IMR-90 (cell line): ENCODE data around the gene PRUNE2. TPM values are rescaled to one million over a fixed set of nuclear protein-coding genes. Genes with fewer than 3 reads are reported as not detected.

Experiments
- ATAC-seq: fragments of 200-7000 bp; cut with Tn5 transposase; 2 replicates; pipeline ENCODE4 v1.9.1; 2020; ENCODE audit warnings: low read depth, mild to moderate bottlenecking, moderate library complexity
- BruUV-seq: library from RNA; stranded (reverse); fragments of 400-500 nt; replicated peaks from 2 replicates; lab custom pipeline; 2021; lab: Mats Ljungman, UMichigan
- CTCF ChIA-PET: fragments of 300-600 bp; formaldehyde crosslinking; extraction: SDS; loops from one replicate; lab custom pipeline; 2021; ENCODE audit warnings: antibody characterized with exemption; lab: Yijun Ruan, JAX
- POLR2A ChIA-PET: fragments of 300-600 bp; sonication (Branson Sonifier 250); formaldehyde crosslinking; loops from one replicate; lab custom pipeline; 2022; ENCODE audit warnings: antibody characterized with exemption; ENCODE audit not compliant: unreplicated experiment; lab: Charles Lee
- DNase-seq: peaks from one replicate; pipeline ENCODE4 v3.0.0; 2013
- H2AFZ ChIP-seq: replicated peaks from 2 replicates; pipeline ENCODE3; 2013; ENCODE audit warnings: low read length, mild to moderate bottlenecking; ENCODE audit not compliant: poor library complexity
- H2AK5ac ChIP-seq: 2 replicates; pipeline ENCODE4 v1.6.1; 2013; ENCODE audit warnings: low read depth, low read length, inconsistent platforms
- H2AK9ac ChIP-seq: replicated peaks from 2 replicates; pipeline ENCODE3; 2013; ENCODE audit warnings: mild to moderate bottlenecking, low read depth, low read length, moderate library complexity; ENCODE audit not compliant: poor library complexity
- H2BK120ac ChIP-seq: 2 replicates; pipeline ENCODE4 v1.6.1; 2013; ENCODE audit warnings: low read depth, low read length, inconsistent platforms
- H2BK15ac ChIP-seq: 3 replicates; pipeline ENCODE4 v1.6.1; 2013; ENCODE audit warnings: low read depth, low read length, inconsistent platforms
- H2BK20ac ChIP-seq: 2 replicates; pipeline ENCODE4 v1.6.1; 2013; ENCODE audit warnings: low read depth, mild to moderate bottlenecking, inconsistent platforms, low read length, moderate library complexity
- H2BK5ac ChIP-seq: 2 replicates; pipeline ENCODE4 v1.6.1; 2013; ENCODE audit warnings: mild to moderate bottlenecking, low read depth, low read length, inconsistent platforms; ENCODE audit not compliant: poor library complexity, severe bottlenecking
- H3K14ac ChIP-seq: replicated peaks from 2 replicates; pipeline ENCODE4 v1.6.1; 2013; ENCODE audit warnings: low read depth, low read length, inconsistent platforms
- H3K18ac ChIP-seq: 2 replicates; pipeline ENCODE4 v1.6.1; 2013; ENCODE audit warnings: low read depth, low read length, control low read depth
- H3K23ac ChIP-seq: 2 replicates; pipeline ENCODE4 v1.6.1; 2013; ENCODE audit warnings: low read depth, low read length, inconsistent platforms
- H3K27ac ChIP-seq: 2 replicates; pipeline ENCODE4 v1.5.1; 2013; ENCODE audit warnings: mild to moderate bottlenecking, control low read depth, low read length; ENCODE audit not compliant: insufficient read depth
- H3K27me3 ChIP-seq: 2 replicates; pipeline ENCODE4 v1.6.1; 2013; ENCODE audit warnings: low read length; ENCODE audit not compliant: control insufficient read depth, insufficient read depth
- H3K36me3 ChIP-seq: 2 replicates; pipeline ENCODE4 v1.6.1; 2013; ENCODE audit warnings: low read length, mixed read lengths; ENCODE audit not compliant: control insufficient read depth, insufficient read depth
- H3K4ac ChIP-seq: 2 replicates; pipeline ENCODE4 v1.6.1; 2013; ENCODE audit warnings: low read depth, low read length, inconsistent platforms
- H3K4me1 ChIP-seq: 2 replicates; pipeline ENCODE4 v1.6.1; 2013; ENCODE audit warnings: low read length, mixed read lengths; ENCODE audit not compliant: control insufficient read depth, insufficient read depth
- H3K4me2 ChIP-seq: 2 replicates; pipeline ENCODE4 v1.6.1; 2013; ENCODE audit warnings: low read depth, mild to moderate bottlenecking, control low read depth, low read length, moderate library complexity
- H3K4me3 ChIP-seq: 2 replicates; pipeline ENCODE4 v1.5.1; 2013; ENCODE audit warnings: low read depth, mild to moderate bottlenecking, control low read depth, low read length, moderate library complexity; ENCODE audit not compliant: insufficient read depth
- H3K56ac ChIP-seq: 2 replicates; pipeline ENCODE4 v1.6.1; 2013; ENCODE audit warnings: low read length, inconsistent platforms; ENCODE audit not compliant: insufficient read depth; ENCODE audit errors: extremely low read depth
- H3K79me1 ChIP-seq, 2 experiments: 2 replicates each; pipeline ENCODE4 v1.6.1; 2013; ENCODE audit warnings: low read length in 2 of 2, inconsistent platforms in 1 of 2, low read depth in 1 of 2
- H3K9ac ChIP-seq: 2 replicates; pipeline ENCODE4 v1.6.1; 2013; ENCODE audit warnings: low read depth, low read length, control low read depth
- H3K9me1 ChIP-seq: 2 replicates; pipeline ENCODE4 v1.6.1; 2013; ENCODE audit warnings: low read length, inconsistent platforms; ENCODE audit not compliant: insufficient read depth
- H3K9me3 ChIP-seq: 2 replicates; pipeline ENCODE4 v1.6.1; 2013; ENCODE audit warnings: low read length; ENCODE audit not compliant: control insufficient read depth, insufficient read depth
- H4K20me1 ChIP-seq: 2 replicates; pipeline ENCODE4 v1.6.1; 2013; ENCODE audit warnings: low read length, inconsistent platforms; ENCODE audit not compliant: insufficient read depth
- H4K5ac ChIP-seq: 2 replicates; pipeline ENCODE4 v1.6.1; 2013; ENCODE audit warnings: mild to moderate bottlenecking, low read depth, low read length, control low read depth
- H4K8ac ChIP-seq, 2 experiments: 2 replicates each; pipeline ENCODE4 v1.6.1; 2013; ENCODE audit warnings: low read depth in 2 of 2, low read length in 2 of 2, control low read depth in 1 of 2, inconsistent platforms in 1 of 2
- H4K91ac ChIP-seq: 2 replicates; pipeline ENCODE4 v1.6.1; 2013; ENCODE audit warnings: low read depth, low read length, inconsistent platforms; ENCODE audit not compliant: insufficient read depth
- CEBPB ChIP-seq: IDR thresholded peaks from 2 replicates; pipeline ENCODE4 v1.6.1; 2012; ENCODE audit warnings: low read depth, low read length, improper control_type of control experiment
- FOS ChIP-seq: fragments of 150-350 bp; IDR thresholded peaks from 2 replicates; pipeline ENCODE4 v1.6.1; 2016; ENCODE audit warnings: low read depth, low read length
- MAZ ChIP-seq: IDR thresholded peaks from 2 replicates; pipeline ENCODE4 v1.6.1; 2012; ENCODE audit warnings: low read depth, mild to moderate bottlenecking, low read length, improper control_type of control experiment, moderate library complexity, borderline replicate concordance
- RCOR1 ChIP-seq: IDR thresholded peaks from 2 replicates; pipeline ENCODE4 v1.6.1; 2012; ENCODE audit warnings: mild to moderate bottlenecking, low read length, improper control_type of control experiment; ENCODE audit not compliant: insufficient replicate concordance
- WGBS, 2 experiments: methylation state at CpG; one replicate each; pipeline versions ENCODE4 v1.1.5 to v1.1.7; 2013; ENCODE audit warnings: missing lambda C conversion rate in 2 of 2; ENCODE audit not compliant: insufficient read length in 1 of 2; ENCODE audit errors: extremely low coverage in 2 of 2; 5-methylcytosine and 5-hydroxymethylcytosine counted together
- dilution Hi-C: fragments of 300-500 bp; cut with HindIII; formaldehyde crosslinking; loops from one replicate; pipeline ENCODE4 v1.14.3; 2018; ENCODE audit warnings: low sequenced_read_pairs; ENCODE audit not compliant: unreplicated experiment
- in situ Hi-C: fragments of 300-500 bp; cut with MboI; formaldehyde crosslinking; loops from 3 replicates; pipeline ENCODE4 v1.14.3; 2019; ENCODE audit warnings: low sequenced_read_pairs, inconsistent platforms, mixed read lengths
- intact Hi-C: fragments of 100-400 bp; cut with micrococcal nuclease; formaldehyde crosslinking; loops from 2 replicates; pipeline ENCODE4 v1.10.0; 2022
- polyA plus RNA-seq, 3 experiments: library from polyadenylated mRNA; depleted of rRNA; stranded (reverse); fragments of >200 nt; gene quantifications; 2 replicates each; pipeline ENCODE4 v1.2.3, GENCODE V29; 2012; ENCODE audit warnings: low replicate concordance in 1 of 3
- total RNA-seq: library from RNA; depleted of rRNA; stranded (reverse); fragments of >200 nt; gene quantifications from 2 replicates; pipeline ENCODE4 v1.2.3, GENCODE V29; 2012

PRUNE2 gene
- total and polyA plus RNA-seq, 2 of the 4 experiments (the other 2 are of a cell fraction): 0.70 to 1.6 TPM

GRCh38 chr9:76572151-76572550 lies 333.8 kb downstream of the PRUNE2 start:
- Histone ChIP-seq H2BK15ac (no peak overlapping the region), H3K56ac (no peak overlapping the region), H3K18ac (no peak overlapping the region), H2AFZ (no peak overlapping the region), H3K9me1 (no peaks in the 10 kb centered on the region), H3K79me1 (no peaks in the 10 kb centered on the region), H3K27ac (no peak overlapping the region), H3K4me2 (no peak overlapping the region; the same call in 1 of the 2 replicates), H3K36me3 (no peaks in the 10 kb centered on the region), H2BK20ac (no peak overlapping the region), H3K4me1 (no peaks in the 10 kb centered on the region), H4K20me1 (no peaks in the 10 kb centered on the region), H3K23ac (no peak overlapping the region), H2BK120ac (no peak overlapping the region), H3K9me3 (peaks cover 5% of the 10 kb centered on the region), H4K5ac (no peak overlapping the region), H2AK5ac (no peak overlapping the region), H3K4me3 (no peak overlapping the region), H3K27me3 (peaks cover 3% of the 10 kb centered on the region), H2BK5ac (no peak overlapping the region), H3K4ac (no peak overlapping the region), H4K91ac (no peak overlapping the region), H3K14ac (no peak overlapping the region), H4K8ac (no peak overlapping the region), H3K9ac (no peak overlapping the region), H2AK9ac (no peak overlapping the region)
- no peak for ATAC-seq
- BruUV-seq: no TSS peak
- POLR2A ChIA-PET: no interaction called here
- in situ Hi-C loops: no loop called here
- TF ChIP-seq RCOR1 (no peak), CEBPB (no peak), MAZ (no peak), FOS (no peak)
- no peak for DNase-seq
- WGBS, 2 experiments: no CpG with 5 or more reads among the region's 3 CpGs
- CTCF ChIA-PET: no interaction called here
- intact Hi-C loops: no loop called here
- dilution Hi-C loops: no loop called here
